Measurements from ENCODE around the gene SH3RF2.

- TF ChIP-seq HDAC2 (IDR thresholded peaks at IDR 0.05) (no peak), POLR2A (IDR thresholded peaks at IDR 0.05; ENCODE audit: low read depth, low read length) (no peak), CTCF (IDR thresholded peaks at IDR 0.05 in 2 of 3, conservative IDR thresholded peaks at IDR 0.05 in 1 of 3; ENCODE audit: control insufficient read depth in 2 of 3, extremely low read depth in 1 of 3, insufficient read depth in 1 of 3, low read depth in 3 of 3, low read length in 3 of 3) (no peak), BCLAF1 (IDR thresholded peaks at IDR 0.05) (no peak), CREB1 (IDR thresholded peaks at IDR 0.05; ENCODE audit: low read depth) (no peak), ESRRA (IDR thresholded peaks at IDR 0.05; ENCODE audit: low read length) (no peak), KDM1A (IDR thresholded peaks at IDR 0.05; ENCODE audit: borderline replicate concordance) (no peak), BCL11A (IDR thresholded peaks at IDR 0.05; ENCODE audit: low read depth, low read length) (no peak), NR2C1 (IDR thresholded peaks at IDR 0.05) (no peak)
- TF ChIP-seq, protein P1, sequence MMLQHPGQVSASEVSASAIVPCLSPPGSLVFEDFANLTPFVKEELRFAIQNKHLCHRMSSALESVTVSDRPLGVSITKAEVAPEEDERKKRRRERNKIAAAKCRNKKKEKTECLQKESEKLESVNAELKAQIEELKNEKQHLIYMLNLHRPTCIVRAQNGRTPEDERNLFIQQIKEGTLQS (IDR thresholded peaks at IDR 0.05; ENCODE audit: borderline replicate concordance, extremely low read depth, low read depth, low read length), result no peak
- TF ChIP-seq, protein P2, sequence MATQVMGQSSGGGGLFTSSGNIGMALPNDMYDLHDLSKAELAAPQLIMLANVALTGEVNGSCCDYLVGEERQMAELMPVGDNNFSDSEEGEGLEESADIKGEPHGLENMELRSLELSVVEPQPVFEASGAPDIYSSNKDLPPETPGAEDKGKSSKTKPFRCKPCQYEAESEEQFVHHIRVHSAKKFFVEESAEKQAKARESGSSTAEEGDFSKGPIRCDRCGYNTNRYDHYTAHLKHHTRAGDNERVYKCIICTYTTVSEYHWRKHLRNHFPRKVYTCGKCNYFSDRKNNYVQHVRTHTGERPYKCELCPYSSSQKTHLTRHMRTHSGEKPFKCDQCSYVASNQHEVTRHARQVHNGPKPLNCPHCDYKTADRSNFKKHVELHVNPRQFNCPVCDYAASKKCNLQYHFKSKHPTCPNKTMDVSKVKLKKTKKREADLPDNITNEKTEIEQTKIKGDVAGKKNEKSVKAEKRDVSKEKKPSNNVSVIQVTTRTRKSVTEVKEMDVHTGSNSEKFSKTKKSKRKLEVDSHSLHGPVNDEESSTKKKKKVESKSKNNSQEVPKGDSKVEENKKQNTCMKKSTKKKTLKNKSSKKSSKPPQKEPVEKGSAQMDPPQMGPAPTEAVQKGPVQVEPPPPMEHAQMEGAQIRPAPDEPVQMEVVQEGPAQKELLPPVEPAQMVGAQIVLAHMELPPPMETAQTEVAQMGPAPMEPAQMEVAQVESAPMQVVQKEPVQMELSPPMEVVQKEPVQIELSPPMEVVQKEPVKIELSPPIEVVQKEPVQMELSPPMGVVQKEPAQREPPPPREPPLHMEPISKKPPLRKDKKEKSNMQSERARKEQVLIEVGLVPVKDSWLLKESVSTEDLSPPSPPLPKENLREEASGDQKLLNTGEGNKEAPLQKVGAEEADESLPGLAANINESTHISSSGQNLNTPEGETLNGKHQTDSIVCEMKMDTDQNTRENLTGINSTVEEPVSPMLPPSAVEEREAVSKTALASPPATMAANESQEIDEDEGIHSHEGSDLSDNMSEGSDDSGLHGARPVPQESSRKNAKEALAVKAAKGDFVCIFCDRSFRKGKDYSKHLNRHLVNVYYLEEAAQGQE (IDR thresholded peaks at IDR 0.05; ENCODE audit: low read depth, low read length), result no peak
Measured at GRCh38 chr5:146003852-146004251, 67.5 kb downstream of the SH3RF2 start.

Data from GM12878 (cell line).